ENCODE measurements around the gene POMT1.
A peak's percentile ranks its signal among the peaks of the same experiment; 100 is the strongest.

The POMT1 gene

DNA sequence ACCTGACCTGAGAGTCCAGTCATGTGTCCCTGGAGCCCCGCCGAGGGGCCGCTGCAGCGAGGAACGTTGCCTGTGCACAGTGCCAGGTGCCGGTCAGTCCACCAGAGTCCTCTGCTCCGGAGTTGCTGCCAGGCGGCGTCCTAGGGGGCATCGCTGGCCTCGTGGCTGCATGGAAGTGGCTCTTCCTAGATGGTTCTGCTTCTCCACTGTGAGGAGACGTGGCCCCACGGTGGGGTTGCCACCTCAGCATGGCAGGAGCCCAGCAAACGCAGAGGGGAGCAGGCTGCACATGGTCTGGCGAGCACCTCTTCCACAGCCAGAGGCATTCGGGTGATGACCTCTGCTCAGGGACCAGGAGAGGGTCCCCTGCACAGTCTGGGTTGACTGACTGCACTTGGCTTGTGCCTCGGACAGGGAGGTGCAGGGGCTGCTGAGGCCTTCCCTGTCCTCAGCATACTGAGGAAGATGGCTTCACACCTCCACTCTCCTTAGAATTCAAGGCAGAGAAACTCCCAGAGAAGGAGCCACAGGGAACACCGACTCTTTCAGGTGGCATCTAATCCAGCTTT, 25.9 kb upstream of the POMT1 start:
- DNase-seq (ENCODE audit: insufficient read length, low spot score) (no peak), FAIRE-seq (no peak)

DNA sequence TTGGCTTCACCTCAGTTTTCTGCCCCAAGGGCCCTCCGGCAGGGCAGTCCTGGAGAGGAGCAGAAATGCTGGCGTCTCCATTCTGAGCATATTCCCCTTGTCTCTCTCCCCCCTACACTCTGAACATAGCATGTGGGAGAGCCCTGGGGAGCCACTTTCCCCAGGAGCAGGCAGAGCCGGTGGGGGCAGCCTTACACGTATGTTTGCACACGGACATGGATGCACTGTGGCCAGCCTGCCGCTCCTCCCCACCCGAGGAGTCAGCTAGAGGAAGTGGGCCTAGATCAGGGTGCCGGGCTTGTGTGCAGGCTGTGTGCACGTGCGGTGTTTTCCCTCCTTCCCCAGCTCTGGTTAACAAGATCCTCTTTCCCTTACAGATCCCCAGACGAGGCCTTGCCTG, 25.4 kb upstream of the POMT1 start:
- FAIRE-seq (no peak), DNase-seq (ENCODE audit: insufficient read length, low spot score) (no peak)

DNA sequence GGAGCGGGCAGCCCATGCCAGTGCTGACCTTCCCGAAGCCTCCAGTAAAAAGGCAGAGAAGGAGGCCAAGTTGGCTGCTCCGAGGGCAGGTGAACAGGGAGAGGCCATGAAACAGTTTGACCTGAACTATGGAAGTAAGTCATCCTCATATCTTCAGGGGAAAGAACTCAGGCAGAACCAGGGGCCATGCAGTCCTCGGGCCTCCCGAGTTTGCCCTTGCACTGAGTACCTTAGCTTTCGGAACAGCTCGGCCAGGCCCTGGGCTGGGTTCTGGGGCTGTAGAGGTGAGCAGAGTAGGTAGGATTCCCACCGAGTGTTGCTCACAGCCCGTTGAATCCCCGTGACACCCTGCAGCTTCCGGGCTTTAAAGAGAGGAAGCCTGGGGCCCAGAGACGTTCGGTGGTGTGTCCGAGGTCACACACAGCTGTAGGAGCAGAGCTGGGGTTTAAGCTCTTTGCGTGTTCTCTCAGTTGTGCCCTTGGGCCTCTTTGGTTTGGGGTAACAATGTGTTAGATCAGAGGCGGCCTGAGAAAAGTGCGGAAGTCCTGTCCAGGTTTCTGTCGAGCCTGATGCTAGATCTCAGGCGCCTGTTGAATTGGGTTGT, 24.8 kb upstream of the POMT1 start:
- DNase-seq (ENCODE audit: insufficient read length, low spot score) (no peak), FAIRE-seq (no peak)

DNA sequence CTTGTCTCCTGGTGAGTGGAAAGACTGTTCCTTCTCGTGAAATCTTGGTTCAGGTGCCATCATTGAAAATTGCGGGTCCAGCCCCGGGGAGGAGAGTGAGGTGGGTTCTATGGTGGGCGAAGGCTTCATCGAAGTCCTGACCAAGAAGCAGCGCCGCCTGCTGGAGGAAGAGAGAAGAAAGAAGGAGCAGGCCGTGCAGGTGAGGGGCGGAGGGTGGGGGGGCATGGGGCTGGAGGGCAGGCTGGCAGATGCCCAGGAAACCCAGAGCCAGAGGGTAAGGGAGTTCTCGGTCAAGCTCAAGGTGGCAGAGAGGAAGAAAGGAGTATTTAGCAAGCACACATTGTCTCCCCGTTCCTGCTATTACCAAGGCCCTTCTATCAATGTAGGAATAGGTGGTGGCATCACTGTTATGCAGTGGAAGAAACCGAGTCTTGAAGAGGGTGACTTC, 24.3 kb upstream of the POMT1 start:
- FAIRE-seq = no peak

GRCh38 chr9:131478911-131479310, 23.8 kb upstream of the POMT1 start:
- FAIRE-seq (no peak), DNase-seq (ENCODE audit: insufficient read length, low spot score) (no peak)

More for the DNA sequence above, 24.3 kb upstream of the POMT1 start:
- DNase-seq (ENCODE audit: insufficient read length, low spot score) = peak; percentile 23

DNA sequence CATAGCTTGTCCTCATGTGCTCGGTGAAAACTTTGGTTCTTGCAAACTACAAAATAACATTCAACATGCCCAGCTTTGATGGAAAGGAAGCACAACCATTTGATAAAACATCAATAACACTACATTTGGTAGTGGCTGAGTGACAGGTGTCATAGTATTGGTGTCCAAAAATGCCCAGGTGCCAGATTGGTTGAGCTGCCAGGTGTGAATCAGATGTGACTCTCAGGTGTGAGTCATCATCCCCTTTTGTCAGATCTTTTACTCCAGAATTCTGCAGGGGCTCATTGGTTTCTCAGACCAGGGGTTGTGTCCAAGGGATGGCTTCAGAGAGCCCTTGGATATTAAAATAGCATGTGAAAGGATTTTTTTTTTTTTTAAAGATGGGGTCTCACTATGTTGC, 22.5 kb upstream of the POMT1 start:
- DNase-seq (ENCODE audit: insufficient read length, low spot score) (no peak), FAIRE-seq (no peak)

DNA sequence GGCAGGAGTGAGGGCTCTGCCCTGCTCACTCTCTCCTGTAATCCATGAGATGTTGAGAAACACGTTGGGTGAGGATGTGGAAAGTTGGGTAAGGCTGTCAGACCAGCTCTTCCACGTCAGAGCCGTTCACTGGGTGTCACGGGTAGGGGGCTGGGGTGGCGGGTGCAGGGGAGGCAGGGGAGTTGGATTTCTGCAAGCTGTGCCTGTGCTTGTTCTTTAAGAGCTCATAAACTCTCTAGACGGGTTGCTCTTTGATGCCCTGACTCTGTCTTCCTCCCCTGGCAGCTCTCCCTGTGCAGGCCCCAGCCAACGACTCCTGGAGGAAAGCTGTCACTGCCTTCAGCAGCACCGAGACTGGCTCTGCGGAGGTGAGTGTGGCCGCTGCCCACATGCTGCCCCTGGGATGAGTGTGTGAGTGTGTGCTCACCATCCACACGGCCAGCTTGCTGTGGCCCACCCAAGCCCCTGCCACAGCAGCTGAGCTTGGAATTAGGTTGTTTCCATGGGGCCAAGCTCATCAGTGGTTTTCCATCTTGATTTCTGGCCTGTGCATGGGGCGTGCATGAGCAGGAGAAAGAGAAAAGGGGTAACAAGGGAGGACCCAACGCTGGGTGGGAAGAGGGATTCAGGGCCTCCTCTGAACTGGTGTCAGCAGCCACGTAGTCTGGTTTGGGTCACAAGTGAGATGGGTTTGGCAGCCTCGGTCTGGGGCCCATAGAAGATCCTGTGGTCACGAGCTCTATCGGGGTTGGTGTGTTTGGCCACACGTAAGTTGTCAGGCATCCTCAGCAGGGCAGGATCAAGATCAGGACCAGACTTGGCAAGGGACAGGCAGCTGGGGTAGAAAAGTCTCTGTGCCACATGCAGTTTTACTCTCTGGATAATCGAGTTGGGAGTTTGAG, 21.0 kb upstream of the POMT1 start:
- no peak for DNase-seq (ENCODE audit: insufficient read length, low spot score)
- no peak for FAIRE-seq

DNA sequence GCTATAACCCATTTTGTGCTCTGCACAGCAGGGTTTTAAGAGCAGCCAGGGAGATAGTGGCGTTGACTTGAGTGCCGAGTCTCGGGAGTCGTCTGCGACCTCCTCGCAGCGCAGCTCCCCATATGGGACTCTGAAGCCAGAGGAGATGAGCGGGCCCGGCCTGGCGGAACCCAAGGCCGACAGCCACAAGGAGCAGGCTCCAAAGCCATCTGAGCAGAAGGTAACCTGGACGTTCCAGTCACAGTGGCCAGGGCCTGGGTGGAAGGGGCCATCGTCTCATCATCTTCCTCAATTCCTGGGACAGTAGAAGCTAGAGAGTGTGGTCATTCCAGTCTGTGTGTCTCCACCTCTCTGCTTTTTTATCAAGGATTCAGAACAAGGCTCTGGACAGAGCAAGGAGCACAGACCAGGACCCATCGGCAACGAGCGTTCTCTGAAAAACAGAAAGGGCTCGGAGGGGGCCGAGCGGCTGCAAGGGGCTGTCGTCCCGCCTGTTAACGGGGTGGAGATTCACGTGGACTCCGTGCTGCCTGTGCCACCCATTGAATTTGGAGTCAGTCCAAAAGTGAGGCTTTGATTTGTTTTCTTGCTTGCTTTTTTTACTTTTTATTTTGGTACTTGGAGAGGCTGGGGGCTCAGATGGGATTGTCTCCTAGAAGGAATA, 20.2 kb upstream of the POMT1 start:
- FAIRE-seq (no peak), DNase-seq (ENCODE audit: insufficient read length, low spot score) (no peak)

DNA sequence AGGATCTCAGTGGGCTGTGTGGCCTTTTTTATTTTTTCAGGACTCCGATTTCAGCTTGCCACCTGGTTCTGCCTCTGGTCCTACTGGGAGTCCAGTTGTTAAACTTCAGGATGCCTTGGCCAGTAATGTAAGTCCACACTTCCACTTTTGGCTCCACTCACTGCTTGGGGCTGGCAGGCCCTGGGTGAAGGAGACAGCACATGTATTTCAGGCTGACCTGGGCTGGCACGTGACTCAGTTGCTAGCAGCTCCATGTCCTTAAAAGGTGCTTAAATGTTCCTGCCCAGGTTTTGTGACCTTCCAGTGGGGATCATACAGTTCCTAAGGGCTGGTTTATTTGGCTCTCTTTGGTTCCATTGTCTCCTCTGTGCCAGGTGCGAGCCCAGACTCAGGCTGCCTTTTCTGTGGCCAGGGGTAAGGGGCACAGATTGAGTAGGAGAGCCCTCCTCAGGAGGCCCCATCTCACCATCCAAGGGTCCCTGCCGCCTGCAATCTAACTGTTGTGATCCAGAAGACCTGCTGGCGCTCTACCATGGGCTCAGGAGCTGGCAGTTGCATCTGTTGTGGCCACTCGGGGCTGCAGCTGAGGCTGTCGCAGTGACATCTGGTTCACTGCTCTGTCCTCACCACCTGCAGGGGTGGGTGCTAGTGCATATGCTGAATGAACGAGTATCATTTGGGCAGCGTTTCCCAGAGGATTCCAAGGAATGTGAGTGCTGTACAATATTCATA, 19.2 kb upstream of the POMT1 start:
- FAIRE-seq = no peak
- DNase-seq (ENCODE audit: insufficient read length, low spot score) = no peak

GRCh38 chr9:131484051-131484445, 18.7 kb upstream of the POMT1 start:
- DNase-seq (ENCODE audit: insufficient read length, low spot score) = no peak
- FAIRE-seq = no peak

GRCh38 chr9:131484560-131485185, 18.0 kb upstream of the POMT1 start:
- FAIRE-seq (no peak), DNase-seq (ENCODE audit: insufficient read length, low spot score) (no peak)

GRCh38 chr9:131485206-131485605, 17.5 kb upstream of the POMT1 start:
- DNase-seq (ENCODE audit: insufficient read length, low spot score) (no peak), FAIRE-seq (no peak)

- FAIRE-seq = peak; percentile 36
- no peak for DNase-seq (ENCODE audit: insufficient read length, low spot score)
Measured at GRCh38 chr9:131485728-131486422, 16.8 kb upstream of the POMT1 start.

DNA sequence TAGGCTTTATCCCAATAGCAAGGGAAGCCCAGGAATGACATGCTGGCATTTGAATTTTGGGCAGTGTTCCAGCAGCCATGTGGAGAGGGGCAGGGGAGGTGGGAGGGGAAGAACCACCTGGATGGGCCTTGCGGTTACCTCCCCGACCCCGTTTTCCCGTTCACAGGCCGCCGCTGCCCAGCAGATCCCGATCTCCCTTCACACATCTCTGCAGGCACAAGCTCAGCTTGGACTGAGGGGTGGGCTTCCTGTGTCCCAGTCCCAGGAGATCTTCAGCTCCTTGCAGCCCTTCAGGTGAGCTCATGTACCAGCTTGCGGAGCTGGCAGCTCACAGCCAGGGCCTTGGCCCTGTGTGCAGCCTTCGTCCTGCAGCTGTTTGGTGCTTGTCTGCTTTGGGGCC, 15.7 kb upstream of the POMT1 start:
- FAIRE-seq = no peak
- no peak for DNase-seq (ENCODE audit: insufficient read length, low spot score)

DNA sequence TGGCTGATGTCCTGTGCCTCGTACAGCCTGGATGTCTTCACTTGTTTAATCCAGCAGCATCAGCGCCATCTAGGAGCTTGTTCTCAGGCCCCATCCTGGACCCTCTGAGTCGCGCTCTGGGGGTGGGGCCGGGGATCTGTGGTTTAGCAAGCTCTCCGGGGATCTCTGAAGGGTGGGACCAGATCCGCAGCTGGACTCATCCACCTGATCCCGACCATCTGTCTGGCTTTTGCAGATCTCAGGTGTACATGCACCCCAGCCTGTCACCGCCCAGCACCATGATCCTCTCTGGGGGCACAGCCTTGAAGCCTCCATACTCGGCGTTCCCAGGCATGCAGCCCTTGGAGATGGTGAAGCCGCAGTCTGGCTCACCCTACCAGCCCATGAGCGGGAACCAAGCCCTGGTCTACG, 15.1 kb upstream of the POMT1 start:
- FAIRE-seq = no peak
- no peak for DNase-seq (ENCODE audit: insufficient read length, low spot score)

GRCh38 chr9:131490514-131490913, 12.2 kb upstream of the POMT1 start:
- FAIRE-seq (no peak), DNase-seq (ENCODE audit: insufficient read length, low spot score) (no peak)

- no peak for FAIRE-seq
- no peak for DNase-seq (ENCODE audit: insufficient read length, low spot score)
Measured at GRCh38 chr9:131491001-131491710, 11.6 kb upstream of the POMT1 start.

DNA sequence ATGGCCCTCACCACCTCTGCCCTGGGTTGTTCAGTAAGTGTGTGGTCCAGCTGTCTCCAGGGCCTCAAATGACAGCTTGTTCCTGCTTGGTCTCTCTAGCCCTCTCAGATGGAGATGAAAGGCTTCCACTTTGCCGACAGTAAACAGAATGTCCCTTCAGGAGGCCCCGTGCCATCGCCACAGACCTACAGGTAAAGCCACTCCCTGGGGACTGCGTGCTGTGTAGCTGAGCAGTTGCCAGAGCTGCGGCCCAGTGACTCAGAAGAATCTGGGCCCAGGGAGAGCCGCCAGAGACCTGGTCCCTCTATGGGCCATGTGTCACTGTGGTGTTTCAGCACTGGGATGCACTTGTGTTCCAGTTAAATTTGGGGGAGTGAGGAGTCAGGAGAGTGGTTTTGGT, 10.6 kb upstream of the POMT1 start:
- no peak for FAIRE-seq

GRCh38 chr9:131494296-131494870, 8.3 kb upstream of the POMT1 start:
- no peak for FAIRE-seq
- no peak for DNase-seq (ENCODE audit: insufficient read length, low spot score)

More for the DNA sequence above, 10.6 kb upstream of the POMT1 start:
- no peak for DNase-seq (ENCODE audit: insufficient read length, low spot score)

All from HTR-8/SVneo (cell line).